Measurements from ENCODE around the gene GARNL3.

The GARNL3 gene

DNA sequence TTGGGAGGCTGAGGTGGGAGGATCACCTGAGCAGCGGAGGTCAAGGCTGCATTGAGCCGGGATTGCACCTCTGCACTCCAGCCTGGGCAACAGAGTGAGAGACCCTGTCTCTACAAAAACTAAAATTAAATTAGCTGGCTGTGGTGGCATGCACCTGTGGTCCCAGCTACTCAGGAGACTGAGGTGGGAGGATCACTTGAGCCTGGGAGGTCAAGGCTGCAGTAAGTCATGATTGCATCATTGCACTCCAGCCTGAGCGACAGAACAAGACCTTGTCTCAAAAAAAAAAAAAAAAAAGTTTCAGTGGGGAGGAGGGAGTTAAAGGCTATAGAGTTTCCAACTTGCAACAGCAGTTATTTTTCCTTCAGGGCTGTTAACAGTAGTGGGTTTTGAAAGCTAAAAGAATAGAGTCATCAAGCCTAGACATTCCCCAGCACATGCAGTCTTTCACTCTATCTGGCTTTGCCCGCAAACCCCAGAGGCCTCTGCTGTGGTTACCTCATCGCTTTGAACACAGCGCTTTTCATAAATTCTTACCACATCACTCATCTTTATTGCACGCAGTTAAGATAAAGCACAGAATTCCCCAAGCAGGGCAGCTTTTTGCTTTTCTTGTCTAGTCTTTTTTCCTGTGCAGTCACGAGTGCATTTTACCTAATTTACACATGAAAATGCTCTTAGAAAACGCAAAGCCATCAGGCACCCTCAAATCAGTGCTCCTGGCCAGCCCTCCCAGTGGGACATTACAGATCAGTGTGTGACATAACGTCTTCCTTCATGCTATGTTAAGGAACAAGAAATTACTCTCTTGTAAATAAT, 123.7 kb downstream of the GARNL3 start:
- Histone ChIP-seq H3K9ac (ENCODE audit: low read length) (no peak overlapping the region), H4K5ac (ENCODE audit: low read length) (no peak overlapping the region), H3K79me1 (ENCODE audit: low read length) (no peaks in the 10 kb centered on the region), H3K4me1 (ENCODE audit: control insufficient read depth, low read depth, low read length) (no peaks in the 10 kb centered on the region), H3K27ac (ENCODE audit: low read depth, low read length) (no peak overlapping the region), H3K18ac (ENCODE audit: low read length) (no peak overlapping the region), H3K27me3 (ENCODE audit: insufficient read depth, low read length, poor library complexity) (no peaks in the 10 kb centered on the region), H2BK120ac (ENCODE audit: low read depth, low read length) (no peak overlapping the region), H2BK5ac (ENCODE audit: low read length) (no peak overlapping the region), H3K79me2 (ENCODE audit: control insufficient read depth, insufficient read depth, low read length) (no peaks in the 10 kb centered on the region), H3K4ac (ENCODE audit: low read depth, low read length) (no peak overlapping the region), H3K56ac (ENCODE audit: low read length) (no peak overlapping the region), H3K23ac (ENCODE audit: low read length) (no peak overlapping the region), H3K36me3 (ENCODE audit: control insufficient read depth, insufficient read depth, low read length) (no peaks in the 10 kb centered on the region), H2AK5ac (ENCODE audit: low read length) (no peak overlapping the region), H4K8ac (ENCODE audit: low read depth, low read length) (no peak overlapping the region), H3K4me3 (ENCODE audit: low read length) (no peak overlapping the region), H2BK15ac (replicated peaks; ENCODE audit: low read depth) (no peak overlapping the region), H3K4me2 (ENCODE audit: low read length) (no peak overlapping the region)
- DNase-seq = peak; percentile 38
- no CpG with 5 or more reads among the region's 10 CpGs for WGBS (ENCODE audit: extremely low coverage, insufficient coverage, low lambda C conversion rate)

DNA sequence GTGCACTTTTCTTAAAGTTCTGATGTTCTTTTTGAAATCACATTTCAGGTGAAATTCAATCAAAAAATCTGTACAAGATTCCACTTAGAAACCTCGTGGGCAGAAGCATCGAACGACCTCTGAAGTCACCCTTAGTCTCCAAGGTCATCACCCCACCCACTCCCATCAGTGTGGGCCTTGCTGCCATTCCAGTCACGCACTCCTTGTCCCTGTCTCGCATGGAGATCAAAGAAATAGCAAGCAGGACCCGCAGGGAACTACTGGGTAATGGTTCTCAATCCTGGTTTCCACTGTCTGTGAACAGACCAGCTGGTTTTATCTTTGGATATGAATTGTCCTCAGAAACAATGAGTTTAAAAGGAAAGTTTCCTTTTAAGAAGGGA, 124.3 kb downstream of the GARNL3 start:
- no peak for DNase-seq
- H3K4me2 ChIP-seq (ENCODE audit: low read length) = no peak overlapping the region
- no peak overlapping the region for H3K4ac ChIP-seq (ENCODE audit: low read depth, low read length)
- H3K36me3 ChIP-seq (ENCODE audit: control insufficient read depth, insufficient read depth, low read length) = no peaks in the 10 kb centered on the region
- no peak overlapping the region for H3K56ac ChIP-seq (ENCODE audit: low read length)
- H3K4me1 ChIP-seq (ENCODE audit: control insufficient read depth, low read depth, low read length) = no peaks in the 10 kb centered on the region
- H2BK120ac ChIP-seq (ENCODE audit: low read depth, low read length) = no peak overlapping the region
- no CpG with 5 or more reads among the region's 6 CpGs for WGBS (ENCODE audit: extremely low coverage, insufficient coverage, low lambda C conversion rate)
- no peak overlapping the region for H3K9ac ChIP-seq (ENCODE audit: low read length)
- H3K27me3 ChIP-seq (ENCODE audit: insufficient read depth, low read length, poor library complexity) = no peaks in the 10 kb centered on the region
- H3K23ac ChIP-seq (ENCODE audit: low read length) = no peak overlapping the region
- no peak overlapping the region for H4K8ac ChIP-seq (ENCODE audit: low read depth, low read length)
- H2BK5ac ChIP-seq (ENCODE audit: low read length) = no peak overlapping the region
- no peak overlapping the region for H3K4me3 ChIP-seq (ENCODE audit: low read length)
- no peaks in the 10 kb centered on the region for H3K79me1 ChIP-seq (ENCODE audit: low read length)
- H4K5ac ChIP-seq (ENCODE audit: low read length) = no peak overlapping the region
- no peak overlapping the region for H2BK15ac ChIP-seq (replicated peaks; ENCODE audit: low read depth)
- H2AK5ac ChIP-seq (ENCODE audit: low read length) = no peak overlapping the region
- no peaks in the 10 kb centered on the region for H3K79me2 ChIP-seq (ENCODE audit: control insufficient read depth, insufficient read depth, low read length)
- H3K18ac ChIP-seq (ENCODE audit: low read length) = no peak overlapping the region
- H3K27ac ChIP-seq (ENCODE audit: low read depth, low read length) = no peak overlapping the region

DNA sequence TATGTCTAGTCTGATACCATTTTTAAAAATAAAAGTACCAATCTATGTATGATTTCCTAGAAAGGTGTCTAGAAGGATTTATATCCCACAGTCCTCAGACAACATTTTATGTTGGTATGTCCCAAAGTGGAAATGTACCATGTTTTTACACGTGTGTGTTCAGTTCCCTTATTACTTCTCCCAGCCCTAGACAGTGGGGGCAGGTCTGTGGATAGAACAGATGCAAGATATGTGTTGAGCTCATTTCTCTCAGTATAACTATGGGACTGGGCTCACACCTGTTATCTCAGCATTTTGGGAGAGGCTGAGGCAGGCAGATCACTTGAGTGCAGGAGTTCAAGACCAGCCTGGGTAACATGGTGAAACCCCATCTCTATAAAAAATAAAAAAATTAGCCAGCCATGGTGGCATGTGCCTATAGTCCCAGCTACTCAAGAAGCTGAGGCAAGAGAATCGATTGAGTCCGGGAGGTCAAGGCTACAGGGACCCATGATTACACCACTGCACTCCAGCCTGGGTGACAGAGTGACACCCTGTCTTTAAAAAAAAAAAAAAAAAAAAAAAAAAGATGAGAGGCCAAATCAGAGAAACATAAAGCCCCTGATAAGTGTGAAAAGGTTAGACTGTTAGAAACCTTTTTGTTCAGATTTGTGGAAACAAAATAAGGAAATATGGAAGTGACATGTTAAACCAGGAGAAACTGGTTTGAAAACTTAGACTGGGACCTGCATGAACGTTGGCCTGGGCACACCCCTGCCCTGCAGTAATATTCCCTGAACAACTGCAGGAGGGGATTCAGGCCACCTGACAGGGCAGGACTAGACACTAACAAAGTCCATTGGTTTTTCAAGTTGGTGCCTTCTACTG, 125.0 kb downstream of the GARNL3 start:
- no peak overlapping the region for H3K18ac ChIP-seq (ENCODE audit: low read length)
- H3K4me2 ChIP-seq (ENCODE audit: low read length) = no peak overlapping the region
- H2AK5ac ChIP-seq (ENCODE audit: low read length) = no peak overlapping the region
- no peak overlapping the region for H3K9ac ChIP-seq (ENCODE audit: low read length)
- no peaks in the 10 kb centered on the region for H3K36me3 ChIP-seq (ENCODE audit: control insufficient read depth, insufficient read depth, low read length)
- H3K4ac ChIP-seq (ENCODE audit: low read depth, low read length) = no peak overlapping the region
- no peak for DNase-seq
- H3K27ac ChIP-seq (ENCODE audit: low read depth, low read length) = no peak overlapping the region
- H4K5ac ChIP-seq (ENCODE audit: low read length) = no peak overlapping the region
- H3K56ac ChIP-seq (ENCODE audit: low read length) = no peak overlapping the region
- no peaks in the 10 kb centered on the region for H3K79me1 ChIP-seq (ENCODE audit: low read length)
- H3K79me2 ChIP-seq (ENCODE audit: control insufficient read depth, insufficient read depth, low read length) = no peaks in the 10 kb centered on the region
- no peak overlapping the region for H3K23ac ChIP-seq (ENCODE audit: low read length)
- WGBS (ENCODE audit: extremely low coverage, insufficient coverage, low lambda C conversion rate) = no CpG with 5 or more reads among the region's 4 CpGs
- no peaks in the 10 kb centered on the region for H3K27me3 ChIP-seq (ENCODE audit: insufficient read depth, low read length, poor library complexity)
- H2BK5ac ChIP-seq (ENCODE audit: low read length) = no peak overlapping the region
- no peak overlapping the region for H3K4me3 ChIP-seq (ENCODE audit: low read length)
- H4K8ac ChIP-seq (ENCODE audit: low read depth, low read length) = no peak overlapping the region
- no peak overlapping the region for H2BK15ac ChIP-seq (replicated peaks; ENCODE audit: low read depth)
- no peaks in the 10 kb centered on the region for H3K4me1 ChIP-seq (ENCODE audit: control insufficient read depth, low read depth, low read length)
- H2BK120ac ChIP-seq (ENCODE audit: low read depth, low read length) = no peak overlapping the region

DNA sequence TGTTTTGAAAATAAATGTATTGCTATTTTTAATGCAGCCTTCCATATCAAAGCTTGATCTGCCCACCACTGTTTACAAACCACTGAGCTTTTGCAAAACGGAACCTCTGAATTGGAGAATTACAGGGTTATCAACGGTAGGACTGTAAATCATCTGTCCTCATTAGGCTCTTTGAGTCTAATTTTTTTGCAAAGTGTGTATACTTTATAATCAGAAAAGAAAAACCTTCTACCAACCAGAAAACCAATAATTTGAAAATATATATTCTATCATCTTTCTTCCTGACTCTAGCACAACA, 125.6 kb downstream of the GARNL3 start:
- H2BK15ac ChIP-seq (replicated peaks; ENCODE audit: low read depth) = no peak overlapping the region
- no peak overlapping the region for H3K9ac ChIP-seq (ENCODE audit: low read length)
- no peak overlapping the region for H4K8ac ChIP-seq (ENCODE audit: low read depth, low read length)
- no CpG with 5 or more reads among the region's 2 CpGs for WGBS (ENCODE audit: extremely low coverage, insufficient coverage, low lambda C conversion rate)
- no peaks in the 10 kb centered on the region for H3K27me3 ChIP-seq (ENCODE audit: insufficient read depth, low read length, poor library complexity)
- H3K4me2 ChIP-seq (ENCODE audit: low read length) = no peak overlapping the region
- H3K4ac ChIP-seq (ENCODE audit: low read depth, low read length) = no peak overlapping the region
- H3K4me1 ChIP-seq (ENCODE audit: control insufficient read depth, low read depth, low read length) = no peaks in the 10 kb centered on the region
- no peaks in the 10 kb centered on the region for H3K79me1 ChIP-seq (ENCODE audit: low read length)
- no peak overlapping the region for H4K5ac ChIP-seq (ENCODE audit: low read length)
- H3K56ac ChIP-seq (ENCODE audit: low read length) = no peak overlapping the region
- H3K27ac ChIP-seq (ENCODE audit: low read depth, low read length) = no peak overlapping the region
- DNase-seq = no peak
- no peak overlapping the region for H3K18ac ChIP-seq (ENCODE audit: low read length)
- no peaks in the 10 kb centered on the region for H3K36me3 ChIP-seq (ENCODE audit: control insufficient read depth, insufficient read depth, low read length)
- no peak overlapping the region for H3K23ac ChIP-seq (ENCODE audit: low read length)
- H2AK5ac ChIP-seq (ENCODE audit: low read length) = no peak overlapping the region
- H3K4me3 ChIP-seq (ENCODE audit: low read length) = no peak overlapping the region
- no peak overlapping the region for H2BK120ac ChIP-seq (ENCODE audit: low read depth, low read length)
- H2BK5ac ChIP-seq (ENCODE audit: low read length) = no peak overlapping the region
- no peaks in the 10 kb centered on the region for H3K79me2 ChIP-seq (ENCODE audit: control insufficient read depth, insufficient read depth, low read length)

DNA sequence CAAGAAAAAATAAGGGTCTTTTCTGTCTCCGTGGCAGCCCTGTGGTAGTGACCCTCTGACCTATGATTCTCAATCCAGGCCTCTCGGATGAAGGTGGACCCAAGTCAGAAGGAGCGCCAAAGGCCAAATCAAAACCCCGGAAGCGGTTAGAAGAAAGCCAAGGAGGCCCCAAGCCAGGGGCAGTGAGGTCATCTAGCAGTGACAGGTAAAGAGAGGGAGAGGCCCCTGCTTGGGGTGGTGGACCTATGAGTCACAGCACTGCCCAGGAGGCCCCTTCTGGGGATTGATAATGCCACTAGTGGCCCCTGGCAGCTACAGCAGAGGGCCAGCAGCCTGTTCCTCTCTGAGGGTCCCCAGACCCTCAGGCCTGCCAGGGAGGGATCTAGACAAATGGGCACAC, 126.0 kb downstream of the GARNL3 start:
- Histone ChIP-seq H3K27ac (ENCODE audit: low read depth, low read length) (no peak overlapping the region), H3K18ac (ENCODE audit: low read length) (no peak overlapping the region), H3K23ac (ENCODE audit: low read length) (no peak overlapping the region), H4K5ac (ENCODE audit: low read length) (no peak overlapping the region), H3K4me1 (ENCODE audit: control insufficient read depth, low read depth, low read length) (no peaks in the 10 kb centered on the region), H3K4ac (ENCODE audit: low read depth, low read length) (no peak overlapping the region), H3K36me3 (ENCODE audit: control insufficient read depth, insufficient read depth, low read length) (no peaks in the 10 kb centered on the region), H4K8ac (ENCODE audit: low read depth, low read length) (no peak overlapping the region), H3K27me3 (ENCODE audit: insufficient read depth, low read length, poor library complexity) (no peaks in the 10 kb centered on the region), H3K79me2 (ENCODE audit: control insufficient read depth, insufficient read depth, low read length) (no peaks in the 10 kb centered on the region), H3K56ac (ENCODE audit: low read length) (no peak overlapping the region), H3K4me3 (ENCODE audit: low read length) (no peak overlapping the region), H3K9ac (ENCODE audit: low read length) (no peak overlapping the region), H2BK120ac (ENCODE audit: low read depth, low read length) (no peak overlapping the region), H2BK15ac (replicated peaks; ENCODE audit: low read depth) (no peak overlapping the region), H2AK5ac (ENCODE audit: low read length) (no peak overlapping the region), H3K79me1 (ENCODE audit: low read length) (no peaks in the 10 kb centered on the region), H3K4me2 (ENCODE audit: low read length) (no peak overlapping the region), H2BK5ac (ENCODE audit: low read length) (no peak overlapping the region)
- peak; percentile 31 for DNase-seq
- no CpG with 5 or more reads among the region's 5 CpGs for WGBS (ENCODE audit: extremely low coverage, insufficient coverage, low lambda C conversion rate)
